ENCODE measurements around the gene H3-3A. TPM values are rescaled to one million over a fixed set of nuclear protein-coding genes. Genes with fewer than 3 reads are reported as not detected.
A peak's percentile ranks its signal among the peaks of the same experiment; 100 is the strongest.

Gene H3-3A
- total and polyA plus RNA-seq, 8 donors: 122 to 427 (median 237) TPM

DNA sequence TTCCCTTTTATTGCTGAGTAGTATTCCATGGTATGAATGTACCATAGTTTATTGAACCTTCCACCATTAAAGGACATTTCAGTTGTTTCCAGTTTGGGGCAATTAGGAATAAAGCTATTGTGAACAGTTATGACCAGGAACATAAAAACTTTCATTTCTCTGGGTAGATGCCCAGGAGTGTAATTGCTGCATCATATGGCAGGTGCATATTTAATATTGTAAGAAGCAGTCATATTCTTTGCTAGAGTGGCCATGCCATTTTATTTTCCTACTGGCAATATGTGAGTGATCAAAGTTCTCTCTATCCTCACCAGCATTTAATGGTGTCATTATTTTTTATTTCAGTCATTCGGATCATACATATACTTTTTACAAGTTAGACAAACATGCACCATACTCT, 23.9 kb upstream of the H3-3A start:
- no peak for DNase-seq
- no peak for TF ChIP-seq CTCF (IDR thresholded peaks at IDR 0.05)
- Histone ChIP-seq H3K27me3 (no peaks in the 10 kb centered on the region), H3K36me3 (no peaks in the 10 kb centered on the region), H3K4me1 (no peaks in the 10 kb centered on the region), H3K4me3 (no peak overlapping the region), H3K27ac (no peak overlapping the region), H3K9me3 (no peaks in the 10 kb centered on the region)
- WGBS, 2 donors: 96 to 100% methylated on average over 1 of the region's 1 CpG
- intact Hi-C loops (cut with DNase I): no loop called here
- FAIRE-seq: peak; percentile 78
- no peak for ATAC-seq

- FAIRE-seq (no peak), DNase-seq (no peak), ATAC-seq (no peak)
- Histone ChIP-seq H3K4me1 (no peaks in the 10 kb centered on the region), H3K36me3 (no peaks in the 10 kb centered on the region), H3K27me3 (no peaks in the 10 kb centered on the region), H3K4me3 (no peak overlapping the region), H3K27ac (no peak overlapping the region), H3K9me3 (no peaks in the 10 kb centered on the region)
- no peak for TF ChIP-seq CTCF (IDR thresholded peaks at IDR 0.05)
- intact Hi-C loops (cut with DNase I): no loop called here
- WGBS, 2 donors: 13 to 24% methylated on average over 1 of the region's 1 CpG
Measured at GRCh38 chr1:226041419-226041818, 21.1 kb upstream of the H3-3A start.

GRCh38 chr1:226044514-226045101, 17.9 kb upstream of the H3-3A start:
- intact Hi-C loops (cut with DNase I): no loop called here
- 84 to 86% methylated on average over 4 of the region's 4 CpGs for WGBS, 2 donors
- no peak for FAIRE-seq

GRCh38 chr1:226046240-226046639, 16.3 kb upstream of the H3-3A start:
- FAIRE-seq (no peak), ATAC-seq (peak in 2 of 4 donors; percentile 35 to 44), DNase-seq (no peak)
- intact Hi-C loops (cut with DNase I): no loop called here
- Histone ChIP-seq H3K27ac (no peak overlapping the region), H3K36me3 (no peaks in the 10 kb centered on the region), H3K4me1 (no peaks in the 10 kb centered on the region), H3K4me3 (no peak overlapping the region), H3K27me3 (no peaks in the 10 kb centered on the region), H3K9me3 (no peaks in the 10 kb centered on the region)
- no peak for TF ChIP-seq CTCF (IDR thresholded peaks at IDR 0.05)
- 88 to 89% methylated on average over 6 of the region's 6 CpGs for WGBS, 2 donors

More at GRCh38 chr1:226044514-226045101, 17.9 kb upstream of the H3-3A start:
- H3K4me1 ChIP-seq: no peaks in the 10 kb centered on the region
- ATAC-seq (no peak), DNase-seq (no peak)
- no peak for TF ChIP-seq CTCF (IDR thresholded peaks at IDR 0.05)
- no peak overlapping the region for H3K4me3 ChIP-seq
- no peaks in the 10 kb centered on the region for H3K36me3 ChIP-seq
- H3K9me3 ChIP-seq: no peaks in the 10 kb centered on the region
- H3K27ac ChIP-seq: no peak overlapping the region
- no peaks in the 10 kb centered on the region for H3K27me3 ChIP-seq

GRCh38 chr1:226047495-226047894, 15.0 kb upstream of the H3-3A start:
- no peaks in the 10 kb centered on the region for H3K4me1 ChIP-seq
- H3K27me3 ChIP-seq: no peaks in the 10 kb centered on the region
- no peaks in the 10 kb centered on the region for H3K36me3 ChIP-seq
- no peak for TF ChIP-seq CTCF (IDR thresholded peaks at IDR 0.05)
- peak in 3 of 4 donors; percentile 48 to 71 (median 59) for ATAC-seq
- no peaks in the 10 kb centered on the region for H3K9me3 ChIP-seq
- H3K4me3 ChIP-seq: no peak overlapping the region
- H3K27ac ChIP-seq: no peak overlapping the region
- FAIRE-seq: no peak
- WGBS, 2 donors: 4 to 25% methylated on average over 1 of the region's 1 CpG
- no peak for DNase-seq
- intact Hi-C loops (cut with DNase I): no loop called here

All from pancreas (tissue), 10 donors.